HEK293 (cell line): ENCODE measurements around the gene KRT13.

ENCODE experiments used
- CTCF ChIA-PET: fragments of 350-600 bp; formaldehyde crosslinking; extraction: SDS; loops from one replicate; lab custom pipeline; 2021; ENCODE audit warnings: antibody characterized with exemption; lab: Yijun Ruan, JAX
- POLR2A ChIA-PET: fragments of 300-600 bp; formaldehyde crosslinking; extraction: SDS; loops from one replicate; lab custom pipeline; 2020; ENCODE audit warnings: antibody characterized with exemption, inconsistent platforms; lab: Yijun Ruan, JAX
- H3K27ac ChIP-seq: fragments of 200-500 bp; sonication (Bioruptor generic); 2 replicates; pipeline ENCODE4 v1.5.1; 2014; ENCODE audit warnings: low read depth, low read length, control low read depth, inconsistent platforms; ENCODE audit errors: extremely low read depth
- H3K36me3 ChIP-seq, 2 experiments: fragments of 200-500 bp in 1 of 2; sonication (Bioruptor generic) in 1 of 2; 1 replicate in 1 of 2; 2 replicates in 1 of 2; pipeline ENCODE4 v1.5.1; 2014 to 2017; ENCODE audit warnings: inconsistent platforms in 2 of 2, low read length in 2 of 2; ENCODE audit not compliant: control insufficient read depth in 2 of 2, insufficient read depth in 1 of 2
- H3K4me1 ChIP-seq: fragments of 200-500 bp; sonication (Bioruptor generic); 2 replicates; pipeline ENCODE4 v1.5.1; 2014; ENCODE audit warnings: mild to moderate bottlenecking, low read length, inconsistent platforms; ENCODE audit not compliant: control insufficient read depth, insufficient read depth
- H3K4me3 ChIP-seq: 2 replicates; pipeline ENCODE4 v1.5.1; 2011; ENCODE audit warnings: low read depth, mild to moderate bottlenecking, control low read depth, low read length, moderate library complexity
- H3K9me3 ChIP-seq: fragments of 200-500 bp; sonication (Bioruptor generic); 2 replicates; pipeline ENCODE4 v1.5.1; 2014; ENCODE audit warnings: low read depth, low read length, inconsistent platforms; ENCODE audit not compliant: control insufficient read depth, insufficient read depth
- EGR2 ChIP-seq: fragments of 450-650 bp; formaldehyde crosslinking; IDR thresholded peaks from 2 replicates; pipeline ENCODE4 v1.5.1; 2016; ENCODE audit warnings: low read depth, missing biosample characterization, missing genetic modification characterization
- FEZF1 ChIP-seq: fragments of 450-650 bp; formaldehyde crosslinking; IDR thresholded peaks from 2 replicates; pipeline ENCODE4 v1.5.1; 2016; ENCODE audit warnings: missing biosample characterization, missing genetic modification characterization
- GLI2 ChIP-seq: fragments of 450-650 bp; formaldehyde crosslinking; IDR thresholded peaks from 2 replicates; pipeline ENCODE4; 2017; ENCODE audit warnings: missing biosample characterization, missing genetic modification characterization, low read depth, borderline replicate concordance
- HOXC10 ChIP-seq: sonication (generic); formaldehyde crosslinking; IDR thresholded peaks from 2 replicates; pipeline ENCODE4 v1.8.1; 2023; ENCODE audit warnings: mild to moderate bottlenecking, missing genetic modification reagents
- KLF7 ChIP-seq: fragments of 450-650 bp; formaldehyde crosslinking; IDR thresholded peaks from 2 replicates; pipeline ENCODE4 v1.5.1; 2016; ENCODE audit warnings: missing biosample characterization, missing genetic modification characterization, borderline replicate concordance
- SCRT1 ChIP-seq: fragments of 450-650 bp; formaldehyde crosslinking; IDR thresholded peaks from 2 replicates; pipeline ENCODE4 v1.5.1; 2016; ENCODE audit warnings: missing biosample characterization, missing genetic modification characterization, borderline replicate concordance
- TCF7L2 ChIP-seq: IDR thresholded peaks from 2 replicates; pipeline ENCODE4 v1.6.1; 2011; ENCODE audit warnings: low read depth, mild to moderate bottlenecking, inconsistent platforms, low read length, moderate library complexity, borderline replicate concordance
- ZBTB8A ChIP-seq: fragments of 450-650 bp; formaldehyde crosslinking; IDR thresholded peaks from 2 replicates; pipeline ENCODE4 v1.5.1; 2016; ENCODE audit warnings: missing biosample characterization, missing genetic modification characterization
- ZFHX2 ChIP-seq: fragments of 450-650 bp; formaldehyde crosslinking; conservative IDR thresholded peaks from 2 replicates; pipeline ENCODE4 v1.5.1; 2016; ENCODE audit warnings: missing biosample characterization, missing genetic modification characterization
- ZNF184 ChIP-seq: fragments of 450-650 bp; IDR thresholded peaks from 2 replicates; pipeline ENCODE4 v1.5.1; 2018; ENCODE audit warnings: missing biosample characterization, mild to moderate bottlenecking, missing genetic modification characterization
- ZNF214 ChIP-seq: fragments of 450-650 bp; formaldehyde crosslinking; IDR thresholded peaks from 2 replicates; pipeline ENCODE4 v1.5.1; 2017; ENCODE audit warnings: missing biosample characterization, mild to moderate bottlenecking, missing genetic modification characterization, borderline replicate concordance
- ZNF239 ChIP-seq: fragments of 450-650 bp; formaldehyde crosslinking; IDR thresholded peaks from 2 replicates; pipeline ENCODE4 v1.5.1; 2016; ENCODE audit warnings: missing biosample characterization, missing genetic modification characterization
- ZNF266 ChIP-seq: fragments of 450-650 bp; formaldehyde crosslinking; IDR thresholded peaks from 2 replicates; pipeline ENCODE4 v1.5.1; 2016; ENCODE audit warnings: missing biosample characterization, missing genetic modification characterization, low read depth
- ZNF513 ChIP-seq: fragments of 450-650 bp; IDR thresholded peaks from 2 replicates; pipeline ENCODE4 v1.5.1; 2018; ENCODE audit warnings: missing biosample characterization, missing genetic modification characterization
- ZNF561 ChIP-seq: fragments of 450-650 bp; IDR thresholded peaks from 2 replicates; pipeline ENCODE4 v1.5.1; 2018; ENCODE audit warnings: missing biosample characterization, missing genetic modification characterization, borderline replicate concordance
- ZNF580 ChIP-seq: fragments of 450-650 bp; formaldehyde crosslinking; IDR thresholded peaks from 2 replicates; pipeline ENCODE4 v1.5.1; 2016; ENCODE audit warnings: missing biosample characterization, missing genetic modification characterization
- ZNF585B ChIP-seq: fragments of 450-650 bp; formaldehyde crosslinking; IDR thresholded peaks from 2 replicates; pipeline ENCODE4 v1.5.1; 2016; ENCODE audit warnings: missing biosample characterization, missing genetic modification characterization
- ZNF600 ChIP-seq: fragments of 450-650 bp; formaldehyde crosslinking; IDR thresholded peaks from 2 replicates; pipeline ENCODE4 v1.5.1; 2016; ENCODE audit warnings: missing biosample characterization, missing genetic modification characterization
- ZNF624 ChIP-seq: fragments of 450-650 bp; formaldehyde crosslinking; IDR thresholded peaks from 2 replicates; pipeline ENCODE4 v1.5.1; 2017; ENCODE audit warnings: missing biosample characterization, missing genetic modification characterization
- ZNF629 ChIP-seq: fragments of 450-650 bp; formaldehyde crosslinking; IDR thresholded peaks from 2 replicates; pipeline ENCODE4 v1.5.1; 2017; ENCODE audit warnings: missing biosample characterization, missing genetic modification characterization
- ZNF645 ChIP-seq: fragments of 450-650 bp; formaldehyde crosslinking; IDR thresholded peaks from 2 replicates; pipeline ENCODE4; 2016; ENCODE audit warnings: missing biosample characterization, missing genetic modification characterization
- ZNF704 ChIP-seq: fragments of 450-650 bp; formaldehyde crosslinking; IDR thresholded peaks from 2 replicates; pipeline ENCODE4 v1.5.1; 2016; ENCODE audit warnings: missing biosample characterization, missing genetic modification characterization
- ZNF768 ChIP-seq: fragments of 450-650 bp; formaldehyde crosslinking; IDR thresholded peaks from 2 replicates; pipeline ENCODE4 v1.5.1; 2018; ENCODE audit warnings: missing biosample characterization, mild to moderate bottlenecking, missing genetic modification characterization
- ZSCAN16 ChIP-seq: fragments of 450-650 bp; formaldehyde crosslinking; IDR thresholded peaks from 2 replicates; pipeline ENCODE4 v1.5.1; 2016; ENCODE audit warnings: missing biosample characterization, missing genetic modification characterization
- ZXDB ChIP-seq: fragments of 450-650 bp; formaldehyde crosslinking; IDR thresholded peaks from 2 replicates; pipeline ENCODE4 v1.5.1; 2016; ENCODE audit warnings: missing biosample characterization, missing genetic modification characterization

The KRT13 gene

GRCh38 chr17:41524261-41524660 lies 18.8 kb upstream of the KRT13 start (continued):
- TF ChIP-seq ZNF239 (tag by site-specific recombination) (no peak), FEZF1 (tag by site-specific recombination) (no peak), GLI2 (no peak), KLF7 (tag by site-specific recombination) (no peak), ZNF585B (tag by site-specific recombination) (no peak), ZNF561 (no peak)

GRCh38 chr17:41523787-41524186 lies 18.4 kb upstream of the KRT13 start:
- TF ChIP-seq ZNF184, result no peak
- peak; percentile 75 for TF ChIP-seq ZNF600 (tag by site-specific recombination)
- no peak for TF ChIP-seq ZNF214 (tag by site-specific recombination)
- TF ChIP-seq, all 188 proteins: peak for 1
- Histone ChIP-seq H3K36me3 (peaks cover 0 to 4% of the 10 kb centered on the region in 2 experiments; a peak in 2 of 3 replicates), H3K4me1 (peaks cover 23% of the 10 kb centered on the region), H3K9me3 (no peaks in the 10 kb centered on the region), H3K4me3 (no peak overlapping the region), H3K27ac (0 out of 2 replicates have a peak overlapping the region, but pooled peaks have one; percentile 13)
- CTCF ChIA-PET, result interaction anchor here (1.0 to 3.1 kb wide), 3 partner anchors 25 to 144 kb away, joined by 5 to 25 read pairs (median 7); no protein-coding TSS in a partner anchor
- POLR2A ChIA-PET, result no interaction called here

GRCh38 chr17:41523225-41523593 lies 17.8 kb upstream of the KRT13 start:
- no peak overlapping the region for H3K4me3 ChIP-seq
- POLR2A ChIA-PET, result no interaction called here
- CTCF ChIA-PET, result interaction anchor here (0.8 to 3.1 kb wide), 2 partner anchors 26 to 139 kb away, joined by 3 to 25 read pairs; no protein-coding TSS in a partner anchor
- H3K9me3 ChIP-seq, result no peaks in the 10 kb centered on the region
- peaks cover 23% of the 10 kb centered on the region for H3K4me1 ChIP-seq
- no peak for TF ChIP-seq ZXDB (tag by site-specific recombination)
- TF ChIP-seq ZSCAN16 (tag by site-specific recombination), result no peak
- H3K27ac ChIP-seq, result no peak overlapping the region
- H3K36me3 ChIP-seq, result peaks cover 0 to 4% of the 10 kb centered on the region in 2 experiments; a peak in 2 of 3 replicates

- peaks cover 23% of the 10 kb centered on the region for H3K4me1 ChIP-seq
- peaks cover 0 to 4% of the 10 kb centered on the region in 2 experiments; a peak in 2 of 3 replicates for H3K36me3 ChIP-seq
- CTCF ChIA-PET, result interaction anchor here (0.6 to 2.6 kb wide), 8 partner anchors 16 to 336 kb away, joined by 3 to 20 read pairs (median 4); no protein-coding TSS in a partner anchor
- H3K4me3 ChIP-seq, result no peak overlapping the region
- H3K27ac ChIP-seq, result no peak overlapping the region
- POLR2A ChIA-PET, result interaction anchor here (0.9 to 1.8 kb wide), 2 partner anchors 12 to 167 kb away, joined by 3 to 5 read pairs; no protein-coding TSS in a partner anchor
- H3K9me3 ChIP-seq, result no peaks in the 10 kb centered on the region
- TF ChIP-seq ZNF214 (tag by site-specific recombination) (no peak), ZNF580 (tag by site-specific recombination) (peak; percentile 40; the same call in 1 of the 2 replicates), ZNF513 (no peak), TCF7L2 (no peak), ZNF768 (tag by site-specific recombination) (peak; percentile 95; the same call in 1 of the 2 replicates), ZNF629 (tag by site-specific recombination) (no peak), ZBTB8A (peak; percentile 70), EGR2 (no peak), ZFHX2 (tag by site-specific recombination) (no peak), ZNF266 (tag by site-specific recombination) (no peak), SCRT1 (tag by site-specific recombination) (no peak), ZNF624 (tag by site-specific recombination) (no peak), KLF7 (tag by site-specific recombination) (no peak), HOXC10 (CRISPR knock-in tag) (no peak), ZNF645 (no peak), ZNF704 (no peak)
Observed at GRCh38 chr17:41522301-41523224, 17.2 kb upstream of the KRT13 start.
